Dendritic cell treated with granulocyte-macrophage colony-stimulating factor and Interleukin-4, amounts not matched to agents 40 ng/mL and 50 ng/mL, for 4 days (primary cell): ENCODE results near the gene ZFHX2.
A peak's percentile ranks its signal among the peaks of the same experiment; 100 is the strongest.

Experiments used
- H3K27ac Mint-ChIP-seq: one replicate; pipeline ENCODE4 v1.8.0; 2022; ENCODE audit warnings: mild to moderate bottlenecking, mixed read lengths
- H3K27me3 Mint-ChIP-seq: one replicate; pipeline ENCODE4 v1.8.0; 2022; ENCODE audit warnings: mild to moderate bottlenecking, mixed read lengths
- H3K36me3 Mint-ChIP-seq: one replicate; pipeline ENCODE4 v1.8.0; 2022; ENCODE audit warnings: low read depth, mixed read lengths
- H3K4me1 Mint-ChIP-seq: one replicate; pipeline ENCODE4 v1.8.0; 2022; ENCODE audit warnings: low read depth, mixed read lengths
- H3K4me3 Mint-ChIP-seq: one replicate; pipeline ENCODE4 v1.8.0; 2022; ENCODE audit warnings: mild to moderate bottlenecking, moderate library complexity, mixed read lengths
- H3K9me3 Mint-ChIP-seq: one replicate; pipeline ENCODE4 v1.8.0; 2022; ENCODE audit warnings: mixed read lengths
- intact Hi-C: fragments of 100-400 bp; cut with micrococcal nuclease; formaldehyde crosslinking; loops from one replicate; pipeline ENCODE4 v1.15.0; 2022

ZFHX2 gene

GRCh38 chr14:23559926-23560520 lies 8.5 kb upstream of the ZFHX2 start:
- H3K9me3 Mint-ChIP-seq: no peaks in the 10 kb centered on the region
- intact Hi-C loops: loop anchor here (1.0 kb wide), 1 partner anchor 82 kb away; no protein-coding TSS in a partner anchor
- H3K27me3 Mint-ChIP-seq: no peaks in the 10 kb centered on the region
- peaks cover 90% of the 10 kb centered on the region for H3K36me3 Mint-ChIP-seq
- H3K4me3 Mint-ChIP-seq: no peak overlapping the region
- H3K4me1 Mint-ChIP-seq: peaks cover 80% of the 10 kb centered on the region
- no peak overlapping the region for H3K27ac Mint-ChIP-seq

- no peak overlapping the region for H3K4me3 Mint-ChIP-seq
- H3K9me3 Mint-ChIP-seq: no peaks in the 10 kb centered on the region
- peaks cover 73% of the 10 kb centered on the region for H3K4me1 Mint-ChIP-seq
- peaks cover 82% of the 10 kb centered on the region for H3K36me3 Mint-ChIP-seq
- H3K27ac Mint-ChIP-seq: peak overlapping the region; percentile 13
- H3K27me3 Mint-ChIP-seq: no peaks in the 10 kb centered on the region
- intact Hi-C loops: loop anchor here (1.0 kb wide), 1 partner anchor 81 kb away; no protein-coding TSS in a partner anchor
Measured at GRCh38 chr14:23559010-23559925, 7.7 kb upstream of the ZFHX2 start.

- H3K36me3 Mint-ChIP-seq: peaks cover 75% of the 10 kb centered on the region
- no peak overlapping the region for H3K4me3 Mint-ChIP-seq
- H3K9me3 Mint-ChIP-seq: no peaks in the 10 kb centered on the region
- intact Hi-C loops: loop anchor here (1.0 kb wide), 1 partner anchor 80 kb away; no protein-coding TSS in a partner anchor
- peaks cover 67% of the 10 kb centered on the region for H3K4me1 Mint-ChIP-seq
- no peaks in the 10 kb centered on the region for H3K27me3 Mint-ChIP-seq
- H3K27ac Mint-ChIP-seq: peak overlapping the region; percentile 13
Measured at GRCh38 chr14:23558346-23559009, 6.9 kb upstream of the ZFHX2 start.

- intact Hi-C loops: no loop called here
- Mint-ChIP-seq H3K4me1 (peaks cover 62% of the 10 kb centered on the region), H3K36me3 (peaks cover 69% of the 10 kb centered on the region), H3K27me3 (no peaks in the 10 kb centered on the region), H3K27ac (peak overlapping the region; percentile 99), H3K4me3 (no peak overlapping the region), H3K9me3 (no peaks in the 10 kb centered on the region)
Measured at GRCh38 chr14:23557946-23558345, 6.4 kb upstream of the ZFHX2 start.

GRCh38 chr14:23557521-23557920 lies 6.0 kb upstream of the ZFHX2 start:
- Mint-ChIP-seq H3K9me3 (no peaks in the 10 kb centered on the region), H3K4me3 (peak overlapping the region; percentile 51), H3K27ac (peak overlapping the region; percentile 99), H3K36me3 (peaks cover 65% of the 10 kb centered on the region), H3K27me3 (no peaks in the 10 kb centered on the region), H3K4me1 (peaks cover 59% of the 10 kb centered on the region)
- intact Hi-C loops: no loop called here

- H3K36me3 Mint-ChIP-seq: peaks cover 58% of the 10 kb centered on the region
Measured at GRCh38 chr14:23556700-23557440, 5.3 kb upstream of the ZFHX2 start.

GRCh38 chr14:23555882-23556699 lies 4.5 kb upstream of the ZFHX2 start, which contains the start of gene THTPA:
Gene THTPA (plus strand): TSS chr14:23556271. CDS start chr14:23556758, 487 bp downstream.
- Mint-ChIP-seq H3K27ac (peak within 1 kb of the TSS; percentile 99), H3K4me1 (peaks cover 53% of the 10 kb centered on the region), H3K9me3 (no peaks in the 10 kb centered on the region), H3K27me3 (no peaks in the 10 kb centered on the region), H3K36me3 (peaks cover 51% of the 10 kb centered on the region), H3K4me3 (peak within 1 kb of the TSS; percentile 98)
- intact Hi-C loops: no loop called here

More at GRCh38 chr14:23556700-23557440, 5.3 kb upstream of the ZFHX2 start:
- H3K27me3 Mint-ChIP-seq: no peaks in the 10 kb centered on the region
- intact Hi-C loops: no loop called here
- peak overlapping the region; percentile 98 for H3K4me3 Mint-ChIP-seq
- no peaks in the 10 kb centered on the region for H3K9me3 Mint-ChIP-seq
- H3K4me1 Mint-ChIP-seq: peaks cover 56% of the 10 kb centered on the region
- peak overlapping the region; percentile 99 for H3K27ac Mint-ChIP-seq

GRCh38 chr14:23555533-23555881 lies 3.9 kb upstream of the ZFHX2 start:
- intact Hi-C loops: no loop called here
- Mint-ChIP-seq H3K4me3 (peak overlapping the region; percentile 98), H3K9me3 (no peaks in the 10 kb centered on the region), H3K27ac (peak overlapping the region; percentile 99), H3K36me3 (peaks cover 45% of the 10 kb centered on the region), H3K27me3 (no peaks in the 10 kb centered on the region), H3K4me1 (peaks cover 48% of the 10 kb centered on the region)

- Mint-ChIP-seq H3K27me3 (no peaks in the 10 kb centered on the region), H3K27ac (no peak overlapping the region), H3K4me3 (no peak overlapping the region), H3K9me3 (no peaks in the 10 kb centered on the region), H3K4me1 (peaks cover 13% of the 10 kb centered on the region), H3K36me3 (peaks cover 2% of the 10 kb centered on the region)
- intact Hi-C loops: no loop called here
Measured at GRCh38 chr14:23550812-23551265, 726 bp downstream of the ZFHX2 start.

GRCh38 chr14:23550131-23550811 lies 1.3 kb downstream of the ZFHX2 start:
- H3K4me3 Mint-ChIP-seq: no peak overlapping the region
- peaks cover 15% of the 10 kb centered on the region for H3K4me1 Mint-ChIP-seq
- H3K27ac Mint-ChIP-seq: no peak overlapping the region
- no peaks in the 10 kb centered on the region for H3K36me3 Mint-ChIP-seq
- intact Hi-C loops: no loop called here
- no peaks in the 10 kb centered on the region for H3K9me3 Mint-ChIP-seq
- H3K27me3 Mint-ChIP-seq: peaks cover 2% of the 10 kb centered on the region

GRCh38 chr14:23548351-23549318 lies 2.9 kb downstream of the ZFHX2 start:
- Mint-ChIP-seq H3K36me3 (no peaks in the 10 kb centered on the region), H3K27me3 (peaks cover 2% of the 10 kb centered on the region), H3K9me3 (no peaks in the 10 kb centered on the region), H3K4me1 (peaks cover 22% of the 10 kb centered on the region), H3K4me3 (no peak overlapping the region), H3K27ac (no peak overlapping the region)
- intact Hi-C loops: no loop called here
